K562 (cell line): ENCODE results near the gene EYA2. TPM values are rescaled to one million over a fixed set of nuclear protein-coding genes. Genes with fewer than 3 reads are reported as not detected.

Experiments
- ATAC-seq: fragments of 200-7000 bp; cut with Tn5 transposase; 3 replicates; pipeline ENCODE4 v1.9.1; 2020; ENCODE audit warnings: moderate library complexity
- BruUV-seq: library from RNA; stranded (reverse); fragments of 400-500 nt; replicated peaks from 2 replicates; lab custom pipeline; 2021; lab: Mats Ljungman, UMichigan
- CTCF ChIA-PET: fragments of 300-600 bp; formaldehyde crosslinking; extraction: SDS; loops from one replicate; lab custom pipeline; 2021; ENCODE audit warnings: low intra/inter-chr PET ratio; lab: Yijun Ruan, JAX
- POLR2A ChIA-PET: fragments of 300-600, 350-650 bp; sonication (Branson Sonifier 250); formaldehyde crosslinking; extraction: SDS; loops from one replicate; lab custom pipeline; 2021; ENCODE audit warnings: antibody characterized with exemption, inconsistent platforms; lab: Yijun Ruan, JAX
- DNase-seq, 4 experiments: peaks; one replicate each; pipeline versions ENCODE4 v3.0.0 to v3.0.0-alpha.2; 2011 to 2018; ENCODE audit warnings: low spot score in 3 of 4, mixed read lengths in 3 of 4; ENCODE audit errors: extremely low read depth in 1 of 4
- FAIRE-seq: peaks from 2 replicates; lab custom pipeline; 2011; peaks lifted over from hg19 to GRCh38; lab: Jason Lieb, UNC
- H2AFZ ChIP-seq: 2 replicates; pipeline ENCODE4 v1.6.0; 2011; ENCODE audit warnings: low read depth, low read length, control low read depth, inconsistent platforms
- H3K27ac ChIP-seq: fragments of 200-600 bp; 3 replicates; pipeline ENCODE4 v1.8.0; 2011; ENCODE audit warnings: low read depth, mild to moderate bottlenecking, control low read depth, inconsistent platforms, low read length, moderate library complexity, mixed read lengths; ENCODE audit errors: extremely low read depth
- H3K27me3 ChIP-seq, 2 experiments: fragments of 300-600 bp in 1 of 2; 2 replicates in 1 of 2; 3 replicates in 1 of 2; pipeline versions ENCODE4 v1.6.0 to v1.8.0; 2011; ENCODE audit warnings: inconsistent platforms in 2 of 2, low read length in 2 of 2, mild to moderate bottlenecking in 1 of 2, mixed read lengths in 1 of 2, moderate library complexity in 1 of 2; ENCODE audit not compliant: control insufficient read depth in 2 of 2, insufficient read depth in 2 of 2
- H3K36me3 ChIP-seq: fragments of 300-600 bp; 3 replicates; pipeline ENCODE4 v1.8.0; 2011; ENCODE audit warnings: mild to moderate bottlenecking, low read length, inconsistent platforms; ENCODE audit not compliant: control insufficient read depth, insufficient read depth
- H3K4me1 ChIP-seq, 2 experiments: fragments of 200-600 bp in 1 of 2; replicated peaks in 1 of 2; 2 replicates in 1 of 2; 3 replicates in 1 of 2; pipeline versions ENCODE4 v1.5.1 to v1.8.0; 2011; ENCODE audit warnings: inconsistent platforms in 2 of 2, low read length in 2 of 2, mild to moderate bottlenecking in 1 of 2, mixed read lengths in 1 of 2, moderate library complexity in 1 of 2; ENCODE audit not compliant: control insufficient read depth in 2 of 2, insufficient read depth in 2 of 2
- H3K4me2 ChIP-seq: 2 replicates; pipeline ENCODE4 v1.6.1; 2011; ENCODE audit warnings: low read length, control low read depth, inconsistent platforms, mixed read lengths; ENCODE audit not compliant: insufficient read depth
- H3K4me3 ChIP-seq: fragments of 200-600 bp; sonication (generic), shearing (Covaris generic); 2 replicates; pipeline ENCODE4 v1.5.1; 2016; ENCODE audit warnings: control low read depth, inconsistent platforms
- H3K79me2 ChIP-seq: fragments of 200-600 bp; 3 replicates; pipeline ENCODE4 v1.8.0; 2011; ENCODE audit warnings: low read length, inconsistent platforms; ENCODE audit not compliant: control insufficient read depth, insufficient read depth
- H3K9ac ChIP-seq, 2 experiments: 2 replicates each; pipeline versions ENCODE4 v1.6.0 to v1.6.1; 2011; ENCODE audit warnings: low read depth in 2 of 2, low read length in 2 of 2, control low read depth in 1 of 2, inconsistent platforms in 1 of 2, mild to moderate bottlenecking in 1 of 2, mixed read lengths in 1 of 2; ENCODE audit not compliant: insufficient read depth in 1 of 2
- H3K9me1 ChIP-seq: one replicate; pipeline ENCODE4 v1.6.0; 2011; ENCODE audit warnings: inconsistent platforms, mild to moderate bottlenecking, low read length, moderate library complexity; ENCODE audit not compliant: control insufficient read depth, insufficient read depth
- H3K9me3 ChIP-seq: replicated peaks from 2 replicates; pipeline ENCODE4 v1.5.1; 2011; ENCODE audit warnings: low read depth, low read length, inconsistent platforms; ENCODE audit not compliant: control insufficient read depth, insufficient read depth
- H4K20me1 ChIP-seq: replicated peaks from 2 replicates; pipeline ENCODE4 v1.6.1; 2011; ENCODE audit warnings: low read length, inconsistent platforms, mixed read lengths; ENCODE audit not compliant: control insufficient read depth, insufficient read depth
- ATF4 ChIP-seq: fragments of 450-650 bp; formaldehyde crosslinking; IDR thresholded peaks from 2 replicates; pipeline ENCODE4 v1.4.0; 2022; ENCODE audit warnings: mild to moderate bottlenecking, moderate library complexity
- BCOR ChIP-seq: fragments of 450-650 bp; IDR thresholded peaks from 2 replicates; pipeline ENCODE4 v1.6.1; 2016
- CBX8 ChIP-seq: fragments of 200-600 bp; sonication (generic); IDR thresholded peaks from 2 replicates; pipeline ENCODE4 v1.6.1; 2012; ENCODE audit warnings: borderline replicate concordance, mixed run types, low read depth, mild to moderate bottlenecking, moderate library complexity, mixed read lengths, low read length, control low read depth, inconsistent platforms; ENCODE audit not compliant: poor library complexity, severe bottlenecking; ENCODE audit errors: extremely low read depth
- ELK1 ChIP-seq: sonication (generic); formaldehyde crosslinking; IDR thresholded peaks from 2 replicates; pipeline ENCODE4 v1.8.1; 2022; ENCODE audit warnings: missing genetic modification reagents
- GABPB2 ChIP-seq: fragments of 250-450 bp; sonication (Bioruptor Pico); conservative IDR thresholded peaks from 2 replicates; pipeline ENCODE4 v1.5.1; 2021; ENCODE audit warnings: mild to moderate bottlenecking
- HDAC6 ChIP-seq: IDR thresholded peaks from 2 replicates; pipeline ENCODE4 v1.6.1; 2012; ENCODE audit warnings: low read depth, mild to moderate bottlenecking, control low read depth, inconsistent platforms, low read length, moderate library complexity
- MXI1 ChIP-seq: IDR thresholded peaks from 2 replicates; pipeline ENCODE4 v1.6.1; 2011; ENCODE audit warnings: low read depth, mild to moderate bottlenecking, improper control_type of control experiment, low read length
- MYC ChIP-seq, 2 experiments: fragments of 250-450 bp in 1 of 2; sonication (Bioruptor Pico) in 1 of 2; IDR thresholded peaks; 2 replicates each; pipeline versions ENCODE4 v1.5.1 to v1.6.1; 2012 to 2021; ENCODE audit warnings: low read depth in 2 of 2, borderline replicate concordance in 1 of 2, improper control_type of control experiment in 1 of 2, low read length in 1 of 2, mild to moderate bottlenecking in 1 of 2, moderate library complexity in 1 of 2
- NEUROD1 ChIP-seq: fragments of 150-350 bp; IDR thresholded peaks from 2 replicates; pipeline ENCODE4 v1.6.1; 2014; ENCODE audit warnings: borderline replicate concordance, low read length, low read depth; ENCODE audit not compliant: partially characterized antibody
- RBM25 ChIP-seq: fragments of 200-400 bp; formaldehyde crosslinking; IDR thresholded peaks from 2 replicates; pipeline ENCODE4 v1.6.1; 2018; ENCODE audit warnings: low read length, low read depth, moderate library complexity; ENCODE audit not compliant: severe bottlenecking
- RERE ChIP-seq: sonication (generic); formaldehyde crosslinking; IDR thresholded peaks from 2 replicates; pipeline ENCODE4 v1.8.0; 2023; ENCODE audit warnings: missing genetic modification reagents, mild to moderate bottlenecking, borderline replicate concordance
- SMARCE1 ChIP-seq: fragments of 450-650 bp; IDR thresholded peaks from 2 replicates; pipeline ENCODE4 v1.7.1; 2016; ENCODE audit warnings: mild to moderate bottlenecking
- SNAPC5 ChIP-seq: fragments of 250-450 bp; sonication (Bioruptor Pico); IDR thresholded peaks from 2 replicates; pipeline ENCODE4 v1.8.0; 2021; ENCODE audit warnings: moderate library complexity, mild to moderate bottlenecking, inconsistent platforms
- ZNF197 ChIP-seq: fragments of 200-800 bp; sonication (Bioruptor generic); IDR thresholded peaks from 2 replicates; pipeline ENCODE4 v1.6.1; 2016; ENCODE audit warnings: low read depth, missing genetic modification characterization, missing compliant biosample characterization
- WGBS: fragments of 100-300 bp; shearing (Covaris generic); methylation state at CpG from one replicate; pipeline ENCODE4 v1.1.6; 2016; ENCODE audit warnings: low coverage, mixed read lengths; ENCODE audit not compliant: insufficient coverage; ENCODE audit errors: missing lambda C conversion rate; 5-methylcytosine and 5-hydroxymethylcytosine counted together
- in situ Hi-C: fragments of 300-500 bp; cut with MboI; formaldehyde crosslinking; loops from 4 replicates; pipeline ENCODE4 v1.15.0; 2018; ENCODE audit warnings: inconsistent platforms, mixed read lengths
- intact Hi-C: fragments of 100-400 bp; cut with micrococcal nuclease; formaldehyde crosslinking; loops from 2 replicates; pipeline ENCODE4 v1.14.2; 2022
- polyA plus RNA-seq, 8 experiments: library from polyadenylated mRNA; depleted of rRNA in 4 of 8; stranded (reverse) in 5 of 8; unstranded in 3 of 8; fragments of >200 nt; fragmentation: Nextera tagmentation in 2 of 8; fragmentation: Illumina TruSeq in 1 of 8; extraction: Ambion mirVana in 2 of 8; extraction: Trizol in 1 of 8; gene quantifications; 2 replicates each; pipeline versions ENCODE4 v1.2.1 to v1.2.3, GENCODE V29; 2011 to 2014; ENCODE audit warnings: inconsistent platforms in 1 of 8, missing spikeins in 1 of 8
- total RNA-seq, 7 experiments: library from RNA; depleted of rRNA in 6 of 7; stranded (reverse); fragments of >200 nt in 6 of 7; fragmentation: Illumina TruSeq in 2 of 7; extraction: Trizol in 2 of 7; gene quantifications; 2 replicates each; pipeline versions ENCODE4 v1.2.1 to v1.2.3, GENCODE V29; 2011 to 2021; ENCODE audit warnings: low replicate concordance in 1 of 7

The EYA2 gene
- total and polyA plus RNA-seq, 9 of the 15 experiments (the other 6 are each of a cell fraction or from before 2014, with no cell fraction given), result 0.03 TPM; not detected in 8

- 86% methylated on average over 3 of the region's 3 CpGs for WGBS
- DNase-seq (no peak), ATAC-seq (no peak), FAIRE-seq (no peak)
- Histone ChIP-seq H3K9ac (no peak overlapping the region), H2AFZ (no peak overlapping the region), H3K27ac (no peak overlapping the region), H3K4me2 (no peak overlapping the region), H3K4me3 (no peak overlapping the region), H4K20me1 (no peaks in the 10 kb centered on the region), H3K4me1 (peaks cover 14 to 25% of the 10 kb centered on the region in 2 experiments), H3K9me1 (no peaks in the 10 kb centered on the region), H3K27me3 (no peaks in the 10 kb centered on the region), H3K9me3 (no peaks in the 10 kb centered on the region), H3K36me3 (no peaks in the 10 kb centered on the region), H3K79me2 (no peaks in the 10 kb centered on the region)
- no TSS peak for BruUV-seq
- in situ Hi-C loops (loop anchor here (5.0 kb wide), 1 partner anchor 194 kb away; no protein-coding TSS in a partner anchor), intact Hi-C loops (loop anchor here (5.0 kb wide), 1 partner anchor 74 kb away; no protein-coding TSS in a partner anchor)
- POLR2A ChIA-PET, result interaction anchor here (0.7 kb wide), 1 partner anchor 952 kb away, joined by 3 read pairs; no protein-coding TSS in a partner anchor
- CTCF ChIA-PET, result no interaction called here
- no peak for TF ChIP-seq NEUROD1
- TF ChIP-seq RERE, result no peak
- no peak for TF ChIP-seq HDAC6
- TF ChIP-seq MXI1, result no peak
- TF ChIP-seq RBM25, result peak; percentile 98
- no peak for TF ChIP-seq SMARCE1
- no peak for TF ChIP-seq CBX8
- TF ChIP-seq ATF4, result no peak
- no peak for TF ChIP-seq MYC (IDR thresholded peaks at IDR 0.05; ENCODE audit: low read depth, low read length)
- no peak for TF ChIP-seq MYC (CRISPR knock-in tag; IDR thresholded peaks at IDR 0.05; ENCODE audit: borderline replicate concordance, low read depth)
- no peak for TF ChIP-seq SNAPC5
- no peak for TF ChIP-seq ZNF197
- TF ChIP-seq BCOR, result peak; percentile 68; the same call in 1 of the 2 replicates
- TF ChIP-seq ELK1 (CRISPR knock-in tag), result no peak
- no peak for TF ChIP-seq GABPB2 (CRISPR knock-in tag)
These were observed 303.6 kb downstream of the EYA2 start for GRCh38 chr20:47198254-47198671.
